Vagina (tissue), 2 donors: ENCODE results near the gene NPTX2. TPM values are rescaled to one million over a fixed set of nuclear protein-coding genes. Genes with fewer than 3 reads are reported as not detected.

Source experiments
- DNase-seq, 2 donors: peaks; one replicate each; pipeline ENCODE4 v3.0.0-alpha.2; 2017; ENCODE audit errors: extremely low spot score in 2 of 2
- H3K27ac ChIP-seq: fragments of 200-600 bp; sonication (generic); one replicate; pipeline ENCODE4 v1.5.1; 2019
- H3K27me3 ChIP-seq: fragments of 200-600 bp; sonication (generic); one replicate; pipeline ENCODE4 v1.5.1; 2019
- H3K36me3 ChIP-seq, 2 donors: fragments of 200-600 bp; sonication (generic); one replicate each; pipeline ENCODE4 v1.5.1; 2017 to 2019
- H3K4me1 ChIP-seq: fragments of 200-600 bp; sonication (generic); one replicate; pipeline ENCODE4 v1.5.1; 2019
- H3K4me3 ChIP-seq, 2 donors: fragments of 200-600 bp; sonication (generic); 1 replicate in 1 of 2; 2 replicates in 1 of 2; pipeline ENCODE4 v1.5.1; 2016 to 2019
- H3K9me3 ChIP-seq: fragments of 200-600 bp; sonication (generic); one replicate; pipeline ENCODE4 v1.5.1; 2019
- POLR2A ChIP-seq, 2 donors: fragments of 450-650 bp; IDR thresholded peaks; one replicate each; pipeline ENCODE4 v1.6.1; 2017; ENCODE audit warnings: antibody characterized with exemption in 2 of 2, mild to moderate bottlenecking in 2 of 2, moderate library complexity in 2 of 2
- POLR2AphosphoS5 ChIP-seq, 2 donors: sonication (generic); formaldehyde crosslinking; IDR thresholded peaks; one replicate each; pipeline ENCODE4 v1.9.0; 2017; ENCODE audit warnings: antibody characterized with exemption in 2 of 2, mild to moderate bottlenecking in 2 of 2, low read depth in 1 of 2; ENCODE audit not compliant: insufficient read depth in 1 of 2
- intact Hi-C: fragments of 100-400 bp; cut with DNase I; formaldehyde crosslinking; loops from one replicate; pipeline ENCODE4 v1.15.1; 2023
- total RNA-seq: library from RNA; depleted of rRNA; stranded (reverse); fragments of >200 nt; gene quantifications from one replicate; pipeline ENCODE4 v1.2.3, GENCODE V29; 2016
- TF ChIP-seq, protein P1 (sequence below), 3 experiments: fragments of 450-650 bp in 2 of 3; fragments of 200-600 bp in 1 of 3; sonication (generic) in 1 of 3; IDR thresholded peaks; one replicate each; pipeline ENCODE4 v1.5.1; 2017 to 2019; ENCODE audit warnings: antibody characterized with exemption in 3 of 3, mild to moderate bottlenecking in 2 of 3, moderate library complexity in 2 of 3

The NPTX2 gene
- total RNA-seq, 1 donor from 2014 or later, result 13.0 TPM

GRCh38 chr7:98630770-98631169 lies 13.7 kb downstream of the NPTX2 start:
- DNase-seq, result no peak
- TF ChIP-seq, protein P1, sequence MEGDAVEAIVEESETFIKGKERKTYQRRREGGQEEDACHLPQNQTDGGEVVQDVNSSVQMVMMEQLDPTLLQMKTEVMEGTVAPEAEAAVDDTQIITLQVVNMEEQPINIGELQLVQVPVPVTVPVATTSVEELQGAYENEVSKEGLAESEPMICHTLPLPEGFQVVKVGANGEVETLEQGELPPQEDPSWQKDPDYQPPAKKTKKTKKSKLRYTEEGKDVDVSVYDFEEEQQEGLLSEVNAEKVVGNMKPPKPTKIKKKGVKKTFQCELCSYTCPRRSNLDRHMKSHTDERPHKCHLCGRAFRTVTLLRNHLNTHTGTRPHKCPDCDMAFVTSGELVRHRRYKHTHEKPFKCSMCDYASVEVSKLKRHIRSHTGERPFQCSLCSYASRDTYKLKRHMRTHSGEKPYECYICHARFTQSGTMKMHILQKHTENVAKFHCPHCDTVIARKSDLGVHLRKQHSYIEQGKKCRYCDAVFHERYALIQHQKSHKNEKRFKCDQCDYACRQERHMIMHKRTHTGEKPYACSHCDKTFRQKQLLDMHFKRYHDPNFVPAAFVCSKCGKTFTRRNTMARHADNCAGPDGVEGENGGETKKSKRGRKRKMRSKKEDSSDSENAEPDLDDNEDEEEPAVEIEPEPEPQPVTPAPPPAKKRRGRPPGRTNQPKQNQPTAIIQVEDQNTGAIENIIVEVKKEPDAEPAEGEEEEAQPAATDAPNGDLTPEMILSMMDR (IDR thresholded peaks at IDR 0.05), result no peak
- TF ChIP-seq POLR2AphosphoS5 (IDR thresholded peaks at IDR 0.05; ENCODE audit: insufficient read depth in 1 of 2, low read depth in 1 of 2), result no peak
- no peak for TF ChIP-seq POLR2A (IDR thresholded peaks at IDR 0.05)
- H3K4me1 ChIP-seq, result no peaks in the 10 kb centered on the region
- no peaks in the 10 kb centered on the region for H3K9me3 ChIP-seq
- no peak overlapping the region for H3K4me3 ChIP-seq
- intact Hi-C loops, result no loop called here
- H3K36me3 ChIP-seq, result no peaks in the 10 kb centered on the region
- H3K27ac ChIP-seq, result no peak overlapping the region
- H3K27me3 ChIP-seq, result no peaks in the 10 kb centered on the region

GRCh38 chr7:98638853-98639252 lies 21.8 kb downstream of the NPTX2 start:
- H3K9me3 ChIP-seq, result peaks cover 6% of the 10 kb centered on the region
- no peaks in the 10 kb centered on the region for H3K36me3 ChIP-seq
- no peak overlapping the region for H3K27ac ChIP-seq
- no peaks in the 10 kb centered on the region for H3K27me3 ChIP-seq
- intact Hi-C loops, result no loop called here
- no peak overlapping the region for H3K4me3 ChIP-seq
- DNase-seq, result no peak
- H3K4me1 ChIP-seq, result no peaks in the 10 kb centered on the region
- TF ChIP-seq, protein P1 (IDR thresholded peaks at IDR 0.05), result no peak
- TF ChIP-seq POLR2AphosphoS5 (IDR thresholded peaks at IDR 0.05; ENCODE audit: insufficient read depth in 1 of 2, low read depth in 1 of 2) (no peak), POLR2A (IDR thresholded peaks at IDR 0.05) (no peak)

- Histone ChIP-seq H3K4me3 (no peak overlapping the region), H3K27me3 (no peaks in the 10 kb centered on the region), H3K9me3 (peaks cover 6% of the 10 kb centered on the region), H3K27ac (no peak overlapping the region), H3K4me1 (no peaks in the 10 kb centered on the region), H3K36me3 (no peaks in the 10 kb centered on the region)
- no peak for DNase-seq
- TF ChIP-seq POLR2AphosphoS5 (IDR thresholded peaks at IDR 0.05; ENCODE audit: insufficient read depth in 1 of 2, low read depth in 1 of 2) (no peak), POLR2A (IDR thresholded peaks at IDR 0.05) (no peak)
- TF ChIP-seq, protein P1 (IDR thresholded peaks at IDR 0.05), result no peak
- intact Hi-C loops, result no loop called here
These were observed 23.3 kb downstream of the NPTX2 start for GRCh38 chr7:98640375-98640774.

GRCh38 chr7:98641646-98642500 lies 24.8 kb downstream of the NPTX2 start:
- H3K4me3 ChIP-seq, result no peak overlapping the region
- intact Hi-C loops, result no loop called here
- no peaks in the 10 kb centered on the region for H3K36me3 ChIP-seq
- no peak for TF ChIP-seq POLR2AphosphoS5 (IDR thresholded peaks at IDR 0.05; ENCODE audit: insufficient read depth in 1 of 2, low read depth in 1 of 2)
- TF ChIP-seq, protein P1 (IDR thresholded peaks at IDR 0.05), result no peak
- no peak for TF ChIP-seq POLR2A (IDR thresholded peaks at IDR 0.05)
- no peak overlapping the region for H3K27ac ChIP-seq
- H3K9me3 ChIP-seq, result peaks cover 6% of the 10 kb centered on the region
- H3K4me1 ChIP-seq, result no peaks in the 10 kb centered on the region
- DNase-seq, result no peak
- H3K27me3 ChIP-seq, result no peaks in the 10 kb centered on the region
